SH-SY5Y (cell line): Measurements from ENCODE around the gene WWOX.

Source experiments
- GATA2 ChIP-seq: IDR thresholded peaks from 2 replicates; pipeline ENCODE4 v1.6.1; 2011; ENCODE audit warnings: mild to moderate bottlenecking, low read depth, low read length
- GATA3 ChIP-seq: IDR thresholded peaks from 2 replicates; pipeline ENCODE4 v1.6.1; 2011; ENCODE audit warnings: low read depth, mild to moderate bottlenecking, low read length, moderate library complexity

DNA sequence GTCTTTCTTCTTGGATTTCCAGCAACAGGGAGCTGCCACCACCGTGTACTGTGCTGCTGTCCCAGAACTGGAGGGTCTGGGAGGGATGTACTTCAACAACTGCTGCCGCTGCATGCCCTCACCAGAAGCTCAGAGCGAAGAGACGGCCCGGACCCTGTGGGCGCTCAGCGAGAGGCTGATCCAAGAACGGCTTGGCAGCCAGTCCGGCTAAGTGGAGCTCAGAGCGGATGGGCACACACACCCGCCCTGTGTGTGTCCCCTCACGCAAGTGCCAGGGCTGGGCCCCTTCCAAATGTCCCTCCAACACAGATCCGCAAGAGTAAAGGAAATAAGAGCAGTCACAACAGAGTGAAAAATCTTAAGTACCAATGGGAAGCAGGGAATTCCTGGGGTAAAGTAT, 1112.1 kb downstream of the WWOX start:
- no peak for TF ChIP-seq GATA3
- TF ChIP-seq GATA2: no peak
